Stimulated activated CD8-positive, alpha-beta memory T cell treated with anti-CD3 and anti-CD28 coated beads, Interleukin-2, amount 100 ng/mL, for 1 hour (primary cell): Measurements from ENCODE around the gene FCHSD2.
"Not testable (repeated sequence)": the region's sequence is repeated elsewhere in the genome, so short reads cannot be mapped to it uniquely, and the experiment has no call there.

Experiments used
- DNase-seq, 2 donors: peaks; one replicate each; pipeline ENCODE4 v3.0.0-alpha.2; 2020; ENCODE audit warnings: low read depth in 2 of 2

FCHSD2 gene

GRCh38 chr11:72929256-72929655 lies 212.9 kb downstream of the FCHSD2 start:
- DNase-seq = no peak

- DNase-seq = no peak
Measured at GRCh38 chr11:72927380-72927779, 214.7 kb downstream of the FCHSD2 start.

GRCh38 chr11:72926076-72926475 lies 216.0 kb downstream of the FCHSD2 start:
- no peak for DNase-seq

- DNase-seq = no peak
Measured at GRCh38 chr11:72925656-72926055, 216.5 kb downstream of the FCHSD2 start.

- no peak for DNase-seq
Measured at GRCh38 chr11:72924568-72925190, 217.4 kb downstream of the FCHSD2 start.

GRCh38 chr11:72921028-72921716 lies 220.9 kb downstream of the FCHSD2 start:
- DNase-seq = no peak

GRCh38 chr11:72920001-72920400 lies 222.1 kb downstream of the FCHSD2 start:
- no peak for DNase-seq

GRCh38 chr11:72918851-72919250 lies 223.3 kb downstream of the FCHSD2 start:
- no peak for DNase-seq

- no peak for DNase-seq
Measured at GRCh38 chr11:72912253-72912652, 229.9 kb downstream of the FCHSD2 start.

GRCh38 chr11:72909558-72910388 lies 232.3 kb downstream of the FCHSD2 start:
- not testable (repeated sequence) for DNase-seq

- no peak for DNase-seq
Measured at GRCh38 chr11:72908032-72908676, 234.0 kb downstream of the FCHSD2 start.

GRCh38 chr11:72904016-72904415 lies 238.1 kb downstream of the FCHSD2 start:
- DNase-seq = no peak

- DNase-seq = no peak
Measured at GRCh38 chr11:72901374-72901773, 240.7 kb downstream of the FCHSD2 start.

- no peak for DNase-seq
Measured at GRCh38 chr11:72900013-72900412, 242.1 kb downstream of the FCHSD2 start.

GRCh38 chr11:72899238-72899637 lies 242.9 kb downstream of the FCHSD2 start:
- DNase-seq = no peak

- no peak for DNase-seq
Measured at GRCh38 chr11:72897506-72897905, 244.6 kb downstream of the FCHSD2 start.

GRCh38 chr11:72896431-72896830 lies 245.7 kb downstream of the FCHSD2 start:
- no peak for DNase-seq

- no peak for DNase-seq
Measured at GRCh38 chr11:72890881-72891280, 251.2 kb downstream of the FCHSD2 start.

- DNase-seq = no peak
Measured at GRCh38 chr11:72886619-72887018, 255.5 kb downstream of the FCHSD2 start.

- DNase-seq = no peak
Measured at GRCh38 chr11:72885749-72886609, 256.1 kb downstream of the FCHSD2 start.

- DNase-seq = no peak
Measured at GRCh38 chr11:72876147-72876546, 266.0 kb downstream of the FCHSD2 start.
